Astrocyte of the spinal cord (primary cell): ENCODE data around the gene EMC10.

Experiments
- DNase-seq: peaks from one replicate; pipeline ENCODE4 v3.0.0; 2011; ENCODE audit warnings: low read depth, low spot score
- H3K4me3 ChIP-seq: 2 replicates; pipeline ENCODE4 v1.5.1; 2011; ENCODE audit warnings: low read depth, mild to moderate bottlenecking, low read length, moderate library complexity
- in situ Hi-C: cut with HindIII; loops from 2 replicates; pipeline ENCODE4 v1.10.0; 2017; ENCODE audit warnings: low sequenced_read_pairs
- TF ChIP-seq, protein P1 (sequence below): IDR thresholded peaks from 2 replicates; pipeline ENCODE4 v1.5.1; 2012; ENCODE audit warnings: low read depth, mild to moderate bottlenecking, low read length, inconsistent platforms

Gene EMC10

DNA sequence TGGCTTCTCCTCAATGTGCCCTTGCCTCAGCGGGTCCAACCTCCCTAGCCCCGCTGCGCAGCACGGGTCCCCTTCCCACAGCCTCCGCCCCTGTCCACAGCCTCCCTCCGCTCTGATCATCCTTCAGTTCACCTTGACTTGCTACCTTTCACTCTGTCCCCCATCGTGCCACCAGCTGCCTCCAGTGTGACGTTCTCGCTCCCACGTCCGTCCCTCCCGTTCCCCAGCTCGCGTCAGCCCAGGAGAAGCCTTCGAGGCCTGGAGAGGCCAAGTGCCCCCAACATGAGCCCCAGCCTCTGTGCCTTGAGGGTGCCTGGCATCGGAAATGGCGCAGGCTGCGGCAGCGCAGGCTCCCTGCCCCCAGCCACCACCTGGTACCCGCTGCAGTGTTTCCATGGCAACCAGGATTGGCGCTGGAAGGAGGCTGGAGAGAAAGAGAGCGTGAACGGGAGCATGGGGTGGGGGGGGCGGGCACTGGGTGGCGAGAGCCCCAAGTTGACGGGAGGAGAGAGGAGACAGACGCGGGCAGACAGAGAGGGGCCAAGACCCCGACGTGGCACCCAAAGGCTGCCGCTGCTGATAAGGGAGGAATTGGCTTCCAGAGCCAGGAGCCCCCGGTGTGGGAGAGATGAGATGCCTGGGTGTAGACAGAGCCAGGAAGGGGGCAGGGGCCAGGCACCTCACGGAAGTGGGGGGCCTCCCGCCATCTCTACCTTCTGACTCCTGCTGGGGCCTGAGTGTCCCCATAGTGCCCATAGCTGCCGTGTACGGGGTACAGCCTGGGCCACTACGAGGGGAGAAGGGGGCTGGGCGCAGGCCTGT, 38.2 kb downstream of the EMC10 start:
- in situ Hi-C loops = no loop called here
- TF ChIP-seq, protein P1, sequence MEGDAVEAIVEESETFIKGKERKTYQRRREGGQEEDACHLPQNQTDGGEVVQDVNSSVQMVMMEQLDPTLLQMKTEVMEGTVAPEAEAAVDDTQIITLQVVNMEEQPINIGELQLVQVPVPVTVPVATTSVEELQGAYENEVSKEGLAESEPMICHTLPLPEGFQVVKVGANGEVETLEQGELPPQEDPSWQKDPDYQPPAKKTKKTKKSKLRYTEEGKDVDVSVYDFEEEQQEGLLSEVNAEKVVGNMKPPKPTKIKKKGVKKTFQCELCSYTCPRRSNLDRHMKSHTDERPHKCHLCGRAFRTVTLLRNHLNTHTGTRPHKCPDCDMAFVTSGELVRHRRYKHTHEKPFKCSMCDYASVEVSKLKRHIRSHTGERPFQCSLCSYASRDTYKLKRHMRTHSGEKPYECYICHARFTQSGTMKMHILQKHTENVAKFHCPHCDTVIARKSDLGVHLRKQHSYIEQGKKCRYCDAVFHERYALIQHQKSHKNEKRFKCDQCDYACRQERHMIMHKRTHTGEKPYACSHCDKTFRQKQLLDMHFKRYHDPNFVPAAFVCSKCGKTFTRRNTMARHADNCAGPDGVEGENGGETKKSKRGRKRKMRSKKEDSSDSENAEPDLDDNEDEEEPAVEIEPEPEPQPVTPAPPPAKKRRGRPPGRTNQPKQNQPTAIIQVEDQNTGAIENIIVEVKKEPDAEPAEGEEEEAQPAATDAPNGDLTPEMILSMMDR = no peak

GRCh38 chr19:50515168-50515561, 38.9 kb downstream of the EMC10 start:
- no peak overlapping the region for H3K4me3 ChIP-seq
- TF ChIP-seq, protein P1 = no peak
- in situ Hi-C loops = no loop called here
- no peak for DNase-seq

More for the DNA sequence above, 38.2 kb downstream of the EMC10 start:
- DNase-seq = no peak
- H3K4me3 ChIP-seq = no peak overlapping the region

GRCh38 chr19:50516456-50516855, 40.1 kb downstream of the EMC10 start:
- H3K4me3 ChIP-seq = no peak overlapping the region
- TF ChIP-seq, protein P1 = no peak
- no peak for DNase-seq
- in situ Hi-C loops = no loop called here

- TF ChIP-seq, protein P1 = no peak
- DNase-seq = no peak
- in situ Hi-C loops = no loop called here
- H3K4me3 ChIP-seq = no peak overlapping the region
These were observed 40.8 kb downstream of the EMC10 start for GRCh38 chr19:50516964-50517703.

DNA sequence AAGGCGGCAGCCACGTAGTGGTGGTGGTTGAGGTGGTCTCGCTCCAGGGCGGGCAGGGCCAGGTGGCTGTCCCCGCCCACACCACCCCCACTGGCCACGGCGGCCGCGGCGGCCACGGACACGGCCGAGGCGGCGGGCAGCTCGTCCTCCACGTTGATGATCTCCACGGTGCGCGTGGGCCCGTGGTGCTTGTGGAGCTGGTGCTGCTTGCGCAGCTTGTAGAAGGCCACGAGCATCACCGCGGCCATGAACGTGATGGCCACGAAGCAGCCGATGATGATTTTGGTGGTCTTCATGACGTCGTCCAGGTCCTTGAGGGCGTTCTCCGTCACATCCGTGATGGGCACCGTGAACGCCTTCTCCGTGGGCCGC, 41.4 kb downstream of the EMC10 start:
- H3K4me3 ChIP-seq = no peak overlapping the region
- in situ Hi-C loops = no loop called here
- DNase-seq = no peak
- TF ChIP-seq, protein P1 = no peak

DNA sequence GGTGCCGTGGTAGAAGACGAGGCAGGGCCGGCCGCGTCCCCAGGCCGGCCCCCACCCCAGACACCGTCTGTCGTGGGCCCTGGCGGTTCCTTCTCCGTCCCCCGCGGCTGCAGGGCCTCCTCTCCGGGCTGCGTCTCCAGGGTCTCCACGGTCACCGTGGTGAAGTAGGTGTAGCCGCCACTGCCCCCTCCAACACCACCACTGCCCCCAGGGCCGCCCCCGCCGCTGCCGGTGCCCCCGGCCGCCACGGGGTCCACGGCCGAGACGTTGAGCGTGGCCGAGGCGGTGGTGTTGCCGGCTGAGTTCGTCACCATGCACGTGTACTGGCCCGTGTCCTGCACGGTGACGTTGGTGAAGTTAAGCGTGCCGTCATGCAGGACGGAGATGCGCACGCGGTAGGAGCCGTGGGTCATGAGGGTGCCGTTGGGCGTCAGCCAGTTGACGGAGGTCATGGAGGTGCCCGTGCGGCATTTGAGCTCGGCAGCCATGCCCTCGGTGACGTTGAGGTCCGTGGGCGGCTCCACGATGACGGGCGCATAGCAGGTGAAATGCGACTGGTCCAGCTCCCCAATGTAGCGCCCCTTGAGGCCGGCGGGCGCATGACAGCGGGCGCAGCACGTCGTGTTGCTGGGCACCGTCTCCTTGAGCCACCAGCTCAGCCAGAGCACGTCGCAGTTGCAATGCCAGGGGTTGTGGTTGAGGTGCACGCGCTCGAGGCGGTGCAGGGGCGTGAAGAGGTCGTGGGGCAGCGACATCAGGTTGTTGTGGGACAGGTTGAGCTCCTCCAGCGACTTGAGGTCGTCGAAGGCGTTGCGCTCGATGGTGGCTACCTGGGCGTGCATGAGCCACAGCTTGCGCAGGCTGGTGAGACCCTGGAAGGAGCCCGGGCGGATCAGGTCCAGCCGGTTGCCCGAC, 42.0 kb downstream of the EMC10 start:
- TF ChIP-seq, protein P1 = no peak
- in situ Hi-C loops = no loop called here

More for the DNA sequence above, 42.0 kb downstream of the EMC10 start:
- H3K4me3 ChIP-seq = no peak overlapping the region
- DNase-seq = no peak
